ENCODE measurements around the gene ACACA.
A peak's percentile ranks its signal among the peaks of the same experiment; 100 is the strongest.

ACACA gene

DNA sequence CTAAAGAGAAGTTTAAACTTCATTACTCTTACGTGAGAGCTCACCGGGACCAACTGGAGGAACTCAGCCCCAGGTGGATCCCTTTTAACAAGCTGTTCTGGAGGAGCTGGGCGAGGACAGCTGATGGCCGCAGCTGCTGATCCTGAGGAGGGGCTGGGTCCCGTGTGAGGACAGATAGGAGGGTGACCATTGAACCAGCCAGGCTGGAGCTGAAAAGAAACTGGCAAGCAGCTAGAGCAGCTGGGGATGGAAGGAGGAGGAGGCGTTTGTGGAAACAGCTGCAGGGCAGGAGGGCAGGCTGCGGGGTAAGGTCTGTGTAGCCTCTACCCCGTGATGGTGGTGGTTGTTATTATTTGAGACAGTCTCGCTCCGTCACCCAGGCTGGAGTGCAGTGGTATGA lies 338.4 kb downstream of the ACACA start:
- no peak for DNase-seq (ENCODE audit: low read depth in 2 of 2)

DNA sequence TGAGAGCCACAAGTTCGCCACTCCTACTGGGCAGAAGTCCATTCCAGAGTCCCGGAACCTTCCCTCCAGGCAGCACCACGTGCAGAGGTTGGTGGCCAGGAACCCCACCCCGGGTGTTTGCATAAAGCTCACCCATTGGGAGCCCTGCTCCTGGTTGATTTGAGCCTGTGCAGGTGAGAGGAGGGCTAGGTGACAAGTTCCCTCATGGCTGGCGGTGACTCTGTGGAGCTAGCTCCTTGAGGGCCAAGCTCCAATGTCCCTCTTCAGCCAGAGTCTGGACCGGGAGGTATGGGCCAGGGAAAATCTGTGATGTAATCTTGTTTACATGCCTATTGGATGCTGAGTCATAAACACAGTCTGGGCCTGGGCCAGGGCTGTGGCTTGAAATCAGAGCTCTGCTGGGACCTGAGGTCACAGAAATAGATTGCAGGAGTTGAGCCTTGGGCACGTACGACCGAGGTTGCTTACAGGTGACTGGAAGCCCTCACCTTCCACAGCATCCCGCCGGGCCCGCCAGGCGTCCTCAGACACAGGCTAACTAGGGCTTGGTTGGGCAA lies 339.0 kb downstream of the ACACA start:
- no peak for DNase-seq (ENCODE audit: low read depth in 2 of 2)

GRCh38 chr17:37066322-37067255 lies 340.0 kb downstream of the ACACA start:
- no peak for DNase-seq (ENCODE audit: low read depth in 2 of 2)

DNA sequence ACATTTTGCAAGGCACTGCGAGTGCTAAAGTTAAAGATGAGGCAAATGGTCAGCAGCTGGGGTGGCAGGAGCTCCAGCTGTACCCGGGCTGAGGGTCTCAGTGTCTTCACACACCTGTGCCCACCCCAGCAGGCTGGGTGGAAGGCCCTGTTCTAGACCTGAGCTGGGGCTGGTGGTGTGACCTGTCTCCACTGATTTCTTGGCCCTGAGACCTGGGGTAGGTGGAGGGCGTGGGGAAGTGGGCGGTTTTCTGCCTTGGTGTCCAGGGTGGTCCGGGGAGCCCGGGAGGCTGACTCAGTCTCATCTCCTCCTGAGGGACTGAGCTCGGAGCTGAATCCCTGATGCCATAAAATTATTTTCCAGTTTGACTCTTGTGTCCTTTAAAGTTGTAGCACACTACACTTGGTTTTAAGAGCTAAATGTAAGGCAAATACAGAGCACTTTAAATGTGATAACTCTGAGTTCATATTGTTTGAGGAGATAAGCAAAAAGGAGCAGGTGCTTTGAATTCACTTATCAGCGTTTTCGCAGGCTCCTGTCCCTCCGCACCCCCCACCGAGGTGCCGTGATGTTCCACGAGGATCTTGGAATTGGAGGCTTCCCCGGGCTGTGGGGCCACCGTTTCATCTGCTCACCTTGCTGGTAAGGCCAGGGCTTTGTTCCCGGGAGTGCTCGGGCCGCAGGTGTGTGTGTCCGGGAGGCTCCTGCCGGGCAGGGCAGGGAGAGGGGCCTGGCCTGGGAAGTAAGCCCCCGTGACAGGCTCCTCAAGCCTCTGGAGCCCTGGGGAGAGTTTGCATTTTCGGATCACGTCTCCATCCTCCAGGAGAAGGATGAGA lies 340.9 kb downstream of the ACACA start:
- no peak for DNase-seq (ENCODE audit: low read depth in 2 of 2)

DNA sequence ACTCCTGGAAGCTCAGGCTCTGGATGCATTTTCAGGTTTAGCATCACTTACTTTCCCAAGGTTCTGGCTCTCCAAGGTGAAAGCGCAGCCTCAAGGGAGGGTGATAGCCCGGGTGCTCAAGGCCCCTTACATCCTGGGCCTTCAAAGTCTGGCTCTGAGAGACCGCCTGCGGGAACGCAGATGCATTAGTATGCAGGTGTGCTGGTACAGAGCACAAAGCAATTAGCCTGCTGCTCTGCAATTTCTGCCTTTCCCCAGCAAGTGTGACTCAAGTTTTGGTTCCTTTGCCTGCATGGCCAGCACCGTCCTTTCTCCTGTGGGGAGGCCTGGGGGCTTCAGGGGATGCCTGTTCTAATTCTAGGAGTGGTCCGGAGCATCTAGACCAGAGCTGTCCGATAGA lies 341.7 kb downstream of the ACACA start:
- no peak for DNase-seq (ENCODE audit: low read depth in 2 of 2)

- DNase-seq (ENCODE audit: low read depth in 2 of 2), result no peak
Observed at GRCh38 chr17:37064206-37064605, 342.4 kb downstream of the ACACA start.

DNA sequence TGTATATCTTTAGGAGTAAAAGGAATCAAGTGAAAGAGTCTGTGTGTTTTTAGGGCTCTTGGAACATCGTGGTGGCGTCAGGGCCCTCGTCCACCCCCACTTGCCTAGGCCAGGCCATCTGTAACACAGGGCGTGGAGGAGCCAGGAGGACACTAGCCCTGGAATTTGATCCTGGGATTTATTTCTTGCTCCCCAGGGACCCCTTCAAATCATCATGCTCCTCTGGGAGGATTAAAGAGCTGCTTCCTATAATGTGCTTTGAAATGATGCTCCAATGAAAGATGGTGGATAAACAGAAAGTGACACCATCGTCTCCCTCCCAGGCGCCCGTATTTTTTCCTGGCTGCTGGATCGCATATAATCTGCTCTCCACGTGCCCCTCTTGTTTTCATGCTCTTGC lies 344.6 kb downstream of the ACACA start:
- no peak for DNase-seq (ENCODE audit: low read depth in 2 of 2)

DNA sequence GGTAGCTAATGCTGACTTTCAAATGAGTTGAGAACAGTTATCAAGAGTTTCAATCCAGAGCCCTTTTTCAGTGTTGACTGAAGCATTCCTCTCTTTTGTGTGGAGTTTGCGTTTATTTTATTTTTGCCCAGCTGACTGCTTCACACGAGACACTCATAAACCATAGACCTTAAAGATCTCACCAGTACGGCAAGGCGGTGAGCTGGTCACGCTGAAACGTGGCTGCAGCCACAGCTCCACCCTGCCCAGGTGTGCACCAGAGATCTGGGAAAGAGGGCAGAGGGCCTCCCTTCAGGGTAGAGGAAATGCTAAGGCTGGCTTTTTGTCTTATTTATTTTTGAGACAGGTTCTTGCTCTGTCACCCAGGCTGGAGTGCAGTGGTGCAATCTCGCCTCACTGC lies 345.7 kb downstream of the ACACA start:
- no peak for DNase-seq (ENCODE audit: low read depth in 2 of 2)

DNA sequence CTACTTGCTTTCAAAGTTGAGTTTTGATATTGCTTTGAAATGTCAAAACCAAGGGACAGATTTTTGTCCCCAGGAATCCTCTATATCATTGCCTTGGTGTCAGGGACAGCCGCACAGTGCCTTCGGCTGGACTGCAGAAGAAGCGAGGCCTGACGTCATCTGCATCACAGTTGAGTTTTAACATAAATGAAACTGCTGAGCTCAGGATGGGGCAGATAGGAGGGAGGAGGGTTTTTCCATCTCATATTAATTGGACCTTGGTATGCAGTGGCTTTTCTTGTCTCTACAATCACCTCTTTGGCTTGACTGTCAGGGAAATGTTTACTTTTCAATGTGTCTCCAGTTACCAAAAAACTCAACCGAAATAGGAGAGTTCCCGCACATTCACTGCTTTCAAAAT lies 346.5 kb downstream of the ACACA start:
- no peak for DNase-seq (ENCODE audit: low read depth in 2 of 2)

GRCh38 chr17:37059493-37059892 lies 347.1 kb downstream of the ACACA start:
- no peak for DNase-seq (ENCODE audit: low read depth in 2 of 2)

GRCh38 chr17:37056622-37057021 lies 350.0 kb downstream of the ACACA start:
- no peak for DNase-seq (ENCODE audit: low read depth in 2 of 2)

DNA sequence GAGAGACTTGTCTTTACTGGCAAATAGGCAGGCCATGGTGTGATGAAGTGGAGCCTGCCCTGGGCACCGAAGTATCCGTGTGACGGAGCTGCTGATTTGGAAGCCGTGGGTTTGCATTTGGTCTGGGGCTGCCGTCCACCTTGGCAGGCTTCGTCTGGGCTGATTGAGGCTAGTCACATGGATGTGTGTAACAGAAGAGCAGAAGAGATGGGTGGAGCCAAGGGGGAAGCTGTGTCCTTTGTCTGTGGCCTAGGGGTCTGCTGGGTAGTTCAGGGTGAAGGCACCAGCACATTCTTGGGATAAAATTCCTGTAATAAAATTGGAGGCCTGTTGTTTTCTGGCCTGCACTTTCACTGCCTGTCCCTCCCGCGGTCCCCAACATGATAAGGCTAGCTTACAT lies 351.7 kb downstream of the ACACA start:
- DNase-seq (ENCODE audit: low read depth in 2 of 2), result no peak

GRCh38 chr17:37052450-37052849 lies 354.2 kb downstream of the ACACA start:
- DNase-seq (ENCODE audit: low read depth in 2 of 2), result no peak

DNA sequence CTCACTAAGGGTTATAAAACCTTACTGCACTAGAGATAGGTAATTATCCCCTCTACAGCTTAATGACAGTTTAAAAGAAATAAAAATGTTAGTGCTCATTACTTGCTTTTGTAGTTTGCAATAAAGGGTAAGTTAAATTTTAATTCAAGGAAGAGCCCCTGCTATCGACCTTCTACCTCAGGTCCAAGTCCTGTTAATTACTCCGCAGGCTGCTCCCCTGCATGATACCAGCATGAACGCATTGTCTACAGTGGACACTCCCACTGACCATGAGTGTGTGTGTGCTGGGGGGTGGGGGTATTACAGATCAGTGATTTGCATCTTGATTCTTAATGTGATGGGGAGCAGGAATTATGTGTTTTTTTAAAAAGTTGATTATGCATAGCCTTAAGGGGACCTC lies 354.8 kb downstream of the ACACA start:
- DNase-seq (ENCODE audit: low read depth in 2 of 2), result no peak

- no peak for DNase-seq (ENCODE audit: low read depth in 2 of 2)
Observed at GRCh38 chr17:37051381-37051780, 355.3 kb downstream of the ACACA start.

GRCh38 chr17:37050920-37051319 lies 355.7 kb downstream of the ACACA start:
- DNase-seq (ENCODE audit: low read depth in 2 of 2), result no peak

GRCh38 chr17:37048811-37049210 lies 357.8 kb downstream of the ACACA start:
- no peak for DNase-seq (ENCODE audit: low read depth in 2 of 2)

GRCh38 chr17:37047631-37048104 lies 359.0 kb downstream of the ACACA start:
- DNase-seq (ENCODE audit: low read depth in 2 of 2), result peak; percentile 57 to 63

DNA sequence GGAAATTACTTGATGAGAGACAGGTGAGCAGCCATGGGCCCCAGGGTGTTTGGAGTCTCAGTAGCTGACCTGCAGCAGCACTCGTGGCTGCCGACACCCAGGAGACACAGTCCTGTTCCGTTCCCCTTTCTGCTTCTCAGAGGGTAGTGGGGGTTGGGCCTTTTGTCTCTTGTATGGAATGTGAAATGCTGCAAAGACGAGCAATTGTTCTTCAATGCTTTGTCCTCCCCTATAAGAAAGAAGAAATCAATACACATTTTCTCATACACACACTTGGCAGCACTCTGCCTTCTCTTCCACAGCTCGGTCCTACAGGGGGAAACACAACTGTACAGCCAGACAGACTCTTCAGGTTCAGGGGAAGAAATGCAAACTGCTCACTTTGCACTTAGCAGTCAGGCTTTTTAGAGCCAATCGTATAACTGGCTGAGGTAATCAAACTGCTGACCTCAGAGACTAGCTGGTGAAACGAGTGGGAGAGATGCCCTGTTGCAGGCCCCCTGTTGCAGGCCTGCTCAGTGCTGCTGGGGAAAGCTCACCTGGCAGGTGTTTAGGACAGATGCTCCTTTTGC lies 361.2 kb downstream of the ACACA start:
- no peak for DNase-seq (ENCODE audit: low read depth in 2 of 2)

DNA sequence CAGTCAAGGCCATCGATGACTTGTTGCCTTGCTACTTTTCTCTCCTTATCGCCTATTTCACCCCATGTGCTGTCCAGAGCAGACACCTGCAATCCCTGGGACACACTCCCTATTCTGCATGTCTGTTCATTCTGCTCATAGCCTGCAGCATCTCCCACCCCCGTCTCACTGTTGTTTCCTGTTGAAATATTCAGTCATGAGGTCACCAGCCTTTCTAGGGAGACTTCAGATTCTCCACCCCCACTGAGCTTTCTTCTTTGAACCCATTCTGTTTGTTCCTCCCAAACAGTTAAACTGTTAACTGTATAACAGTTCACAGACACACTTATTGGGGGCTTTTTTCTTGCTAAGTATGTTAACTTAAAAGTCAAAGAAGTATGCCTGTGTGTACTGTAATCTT lies 363.4 kb downstream of the ACACA start:
- no peak for DNase-seq (ENCODE audit: low read depth in 2 of 2)

DNA sequence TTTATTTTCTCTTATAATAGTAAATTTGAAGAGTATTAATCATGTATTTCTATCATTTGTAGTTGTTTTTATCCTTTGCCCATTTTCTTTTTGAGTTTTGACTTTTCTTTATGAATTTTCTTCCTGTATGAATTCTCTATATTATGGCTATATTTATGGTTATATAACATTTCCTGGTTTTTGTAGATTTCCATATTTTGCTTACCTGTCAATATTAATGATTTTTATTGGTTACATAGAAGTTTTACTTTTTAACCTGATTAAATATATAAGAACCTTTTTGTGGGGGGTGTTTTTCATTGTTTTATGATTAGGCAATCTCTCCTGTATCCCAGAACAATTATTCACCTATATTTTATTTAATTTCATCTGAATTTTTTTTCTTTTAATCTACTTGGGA lies 364.7 kb downstream of the ACACA start:
- no peak for DNase-seq (ENCODE audit: low read depth in 2 of 2)

DNA sequence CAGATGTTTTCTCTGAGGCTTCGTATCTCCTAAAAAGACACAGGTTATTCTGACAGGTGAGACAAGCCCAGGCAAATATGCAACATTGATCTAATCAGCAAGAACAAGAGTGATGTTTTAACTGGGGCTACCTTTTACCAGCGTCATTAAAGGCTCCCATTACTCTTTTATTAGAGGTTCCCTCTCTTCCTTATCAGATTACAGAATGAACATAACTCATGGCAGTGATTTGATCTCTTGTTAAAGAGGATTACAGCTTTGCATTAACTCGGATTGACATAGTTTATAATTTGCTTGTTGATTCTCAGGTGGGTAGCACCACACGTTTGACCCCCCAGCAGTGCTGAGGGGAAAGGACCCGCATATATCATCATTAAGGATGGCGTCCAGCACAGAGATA lies 367.4 kb downstream of the ACACA start:
- DNase-seq (ENCODE audit: low read depth in 2 of 2), result no peak
